ENCODE data around the gene SCGB1A1. TPM values are rescaled to one million over a fixed set of nuclear protein-coding genes. Genes with fewer than 3 reads are reported as not detected.

Gene SCGB1A1
- polyA plus RNA-seq, 1 of the 3 experiments (the other 2 are of a cell fraction) = not detected

DNA sequence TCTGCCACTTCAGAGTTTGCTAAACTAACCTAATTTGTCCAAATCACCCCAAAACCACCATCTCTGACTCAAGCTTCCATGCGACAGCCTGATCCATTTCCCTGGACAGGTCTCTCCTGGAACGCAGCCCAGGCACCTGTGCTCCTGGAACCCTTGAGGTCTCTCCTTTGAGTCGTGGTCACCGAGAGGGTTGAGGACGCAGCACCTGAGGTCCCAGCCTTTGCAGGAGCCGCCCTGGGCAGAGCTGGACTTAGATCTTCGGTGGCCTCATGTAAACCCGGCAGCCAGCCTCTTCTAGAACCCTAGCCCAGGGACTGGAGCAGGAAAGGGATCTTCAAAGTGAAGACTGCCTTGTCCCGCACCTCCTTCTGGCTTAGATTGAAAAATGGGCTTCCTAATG lies 44.0 kb upstream of the SCGB1A1 start:
- WGBS (ENCODE audit: low lambda C conversion rate) = 76% methylated on average over 9 of the region's 9 CpGs
- DNase-seq = no peak
- no peak overlapping the region for H3K27ac ChIP-seq (ENCODE audit: low read depth in 2 of 2, low read length in 1 of 2)
- ChIA-PET POLR2A (no interaction called here), CTCF (interaction anchor here (0.6 to 1.6 kb wide), 3 partner anchors 35 to 232 kb away, joined by 3 to 6 read pairs (median 4); no protein-coding TSS in a partner anchor)
- H3K9ac ChIP-seq = no peak overlapping the region
- no peak overlapping the region for H2AFZ ChIP-seq (ENCODE audit: low read depth)
- no peaks in the 10 kb centered on the region for H3K79me2 ChIP-seq (ENCODE audit: insufficient read depth)
- TF ChIP-seq TCF12 (IDR thresholded peaks at IDR 0.05) = no peak
- no peak for TF ChIP-seq RFX5 (IDR thresholded peaks at IDR 0.05; ENCODE audit: low read length)
- no peak for TF ChIP-seq RAD21 (IDR thresholded peaks at IDR 0.05; ENCODE audit: low read length)
- no peak for TF ChIP-seq RXRA (IDR thresholded peaks at IDR 0.05; ENCODE audit: borderline replicate concordance, low read depth)
- no peak for TF ChIP-seq FOXM1 (IDR thresholded peaks at IDR 0.05; ENCODE audit: low read depth)
- no peak for TF ChIP-seq SIN3A (IDR thresholded peaks at IDR 0.05; ENCODE audit: borderline replicate concordance, low read depth, low read length)
- TF ChIP-seq, protein P1, sequence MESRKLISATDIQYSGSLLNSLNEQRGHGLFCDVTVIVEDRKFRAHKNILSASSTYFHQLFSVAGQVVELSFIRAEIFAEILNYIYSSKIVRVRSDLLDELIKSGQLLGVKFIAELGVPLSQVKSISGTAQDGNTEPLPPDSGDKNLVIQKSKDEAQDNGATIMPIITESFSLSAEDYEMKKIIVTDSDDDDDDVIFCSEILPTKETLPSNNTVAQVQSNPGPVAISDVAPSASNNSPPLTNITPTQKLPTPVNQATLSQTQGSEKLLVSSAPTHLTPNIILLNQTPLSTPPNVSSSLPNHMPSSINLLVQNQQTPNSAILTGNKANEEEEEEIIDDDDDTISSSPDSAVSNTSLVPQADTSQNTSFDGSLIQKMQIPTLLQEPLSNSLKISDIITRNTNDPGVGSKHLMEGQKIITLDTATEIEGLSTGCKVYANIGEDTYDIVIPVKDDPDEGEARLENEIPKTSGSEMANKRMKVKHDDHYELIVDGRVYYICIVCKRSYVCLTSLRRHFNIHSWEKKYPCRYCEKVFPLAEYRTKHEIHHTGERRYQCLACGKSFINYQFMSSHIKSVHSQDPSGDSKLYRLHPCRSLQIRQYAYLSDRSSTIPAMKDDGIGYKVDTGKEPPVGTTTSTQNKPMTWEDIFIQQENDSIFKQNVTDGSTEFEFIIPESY (IDR thresholded peaks at IDR 0.05; ENCODE audit: borderline replicate concordance, low read depth) = no peak
- TF ChIP-seq MEF2A (IDR thresholded peaks at IDR 0.05; ENCODE audit: borderline replicate concordance, low read depth) = no peak
- TF ChIP-seq MXI1 (IDR thresholded peaks at IDR 0.05; ENCODE audit: low read depth, low read length) = no peak
- TF ChIP-seq FOSL2 (IDR thresholded peaks at IDR 0.05; ENCODE audit: borderline replicate concordance, low read depth) = no peak
- TF ChIP-seq, protein P2, sequence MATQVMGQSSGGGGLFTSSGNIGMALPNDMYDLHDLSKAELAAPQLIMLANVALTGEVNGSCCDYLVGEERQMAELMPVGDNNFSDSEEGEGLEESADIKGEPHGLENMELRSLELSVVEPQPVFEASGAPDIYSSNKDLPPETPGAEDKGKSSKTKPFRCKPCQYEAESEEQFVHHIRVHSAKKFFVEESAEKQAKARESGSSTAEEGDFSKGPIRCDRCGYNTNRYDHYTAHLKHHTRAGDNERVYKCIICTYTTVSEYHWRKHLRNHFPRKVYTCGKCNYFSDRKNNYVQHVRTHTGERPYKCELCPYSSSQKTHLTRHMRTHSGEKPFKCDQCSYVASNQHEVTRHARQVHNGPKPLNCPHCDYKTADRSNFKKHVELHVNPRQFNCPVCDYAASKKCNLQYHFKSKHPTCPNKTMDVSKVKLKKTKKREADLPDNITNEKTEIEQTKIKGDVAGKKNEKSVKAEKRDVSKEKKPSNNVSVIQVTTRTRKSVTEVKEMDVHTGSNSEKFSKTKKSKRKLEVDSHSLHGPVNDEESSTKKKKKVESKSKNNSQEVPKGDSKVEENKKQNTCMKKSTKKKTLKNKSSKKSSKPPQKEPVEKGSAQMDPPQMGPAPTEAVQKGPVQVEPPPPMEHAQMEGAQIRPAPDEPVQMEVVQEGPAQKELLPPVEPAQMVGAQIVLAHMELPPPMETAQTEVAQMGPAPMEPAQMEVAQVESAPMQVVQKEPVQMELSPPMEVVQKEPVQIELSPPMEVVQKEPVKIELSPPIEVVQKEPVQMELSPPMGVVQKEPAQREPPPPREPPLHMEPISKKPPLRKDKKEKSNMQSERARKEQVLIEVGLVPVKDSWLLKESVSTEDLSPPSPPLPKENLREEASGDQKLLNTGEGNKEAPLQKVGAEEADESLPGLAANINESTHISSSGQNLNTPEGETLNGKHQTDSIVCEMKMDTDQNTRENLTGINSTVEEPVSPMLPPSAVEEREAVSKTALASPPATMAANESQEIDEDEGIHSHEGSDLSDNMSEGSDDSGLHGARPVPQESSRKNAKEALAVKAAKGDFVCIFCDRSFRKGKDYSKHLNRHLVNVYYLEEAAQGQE (IDR thresholded peaks at IDR 0.05; ENCODE audit: low read depth, low read length) = no peak
- TF ChIP-seq CHD2 (IDR thresholded peaks at IDR 0.05; ENCODE audit: low read length, partially characterized antibody) = no peak
- TF ChIP-seq, protein P3, sequence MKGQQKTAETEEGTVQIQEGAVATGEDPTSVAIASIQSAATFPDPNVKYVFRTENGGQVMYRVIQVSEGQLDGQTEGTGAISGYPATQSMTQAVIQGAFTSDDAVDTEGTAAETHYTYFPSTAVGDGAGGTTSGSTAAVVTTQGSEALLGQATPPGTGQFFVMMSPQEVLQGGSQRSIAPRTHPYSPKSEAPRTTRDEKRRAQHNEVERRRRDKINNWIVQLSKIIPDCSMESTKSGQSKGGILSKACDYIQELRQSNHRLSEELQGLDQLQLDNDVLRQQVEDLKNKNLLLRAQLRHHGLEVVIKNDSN (IDR thresholded peaks at IDR 0.05; ENCODE audit: borderline replicate concordance, low read depth) = no peak
- no peak for TF ChIP-seq TEAD4 (IDR thresholded peaks at IDR 0.05; ENCODE audit: borderline replicate concordance, insufficient read depth)
- TF ChIP-seq NRF1 (IDR thresholded peaks at IDR 0.05; ENCODE audit: low read depth, low read length) = no peak
- H3K4me3 ChIP-seq (ENCODE audit: low read depth in 2 of 2, low read length in 1 of 2) = no peak overlapping the region
- no peaks in the 10 kb centered on the region for H3K27me3 ChIP-seq (ENCODE audit: insufficient read depth)
- H4K20me1 ChIP-seq (ENCODE audit: insufficient read depth) = no peaks in the 10 kb centered on the region
- H3F3A ChIP-seq (replicated peaks; ENCODE audit: insufficient read depth) = no peaks in the 10 kb centered on the region
- H3K4me2 ChIP-seq = no peak overlapping the region
- no peaks in the 10 kb centered on the region for H3K36me3 ChIP-seq (replicated peaks in 1 of 2; ENCODE audit: control insufficient read depth in 1 of 2, insufficient read depth in 2 of 2, low read length in 1 of 2)
- H3K9me3 ChIP-seq = no peaks in the 10 kb centered on the region
- H3K4me1 ChIP-seq (ENCODE audit: control insufficient read depth in 1 of 2, insufficient read depth in 2 of 2, low read depth in 1 of 2, low read length in 1 of 2) = no peaks in the 10 kb centered on the region; a peak in 1 of 4 replicates
- no peaks in the 10 kb centered on the region for H3K9me2 ChIP-seq

Measured in SK-N-SH (cell line).